GM21528 (cell line): ENCODE data around the gene SELENOO.
"Not testable (repeated sequence)": the region's sequence is repeated elsewhere in the genome, so short reads cannot be mapped to it uniquely, and the experiment has no call there.

Source experiments
- ATAC-seq: cut with Tn5 transposase; IDR thresholded peaks from one replicate; pipeline ENCODE4 v1.9.1; 2021; ENCODE audit warnings: mild to moderate bottlenecking, moderate library complexity; ENCODE audit not compliant: unreplicated experiment, low FRiP score

SELENOO gene

DNA sequence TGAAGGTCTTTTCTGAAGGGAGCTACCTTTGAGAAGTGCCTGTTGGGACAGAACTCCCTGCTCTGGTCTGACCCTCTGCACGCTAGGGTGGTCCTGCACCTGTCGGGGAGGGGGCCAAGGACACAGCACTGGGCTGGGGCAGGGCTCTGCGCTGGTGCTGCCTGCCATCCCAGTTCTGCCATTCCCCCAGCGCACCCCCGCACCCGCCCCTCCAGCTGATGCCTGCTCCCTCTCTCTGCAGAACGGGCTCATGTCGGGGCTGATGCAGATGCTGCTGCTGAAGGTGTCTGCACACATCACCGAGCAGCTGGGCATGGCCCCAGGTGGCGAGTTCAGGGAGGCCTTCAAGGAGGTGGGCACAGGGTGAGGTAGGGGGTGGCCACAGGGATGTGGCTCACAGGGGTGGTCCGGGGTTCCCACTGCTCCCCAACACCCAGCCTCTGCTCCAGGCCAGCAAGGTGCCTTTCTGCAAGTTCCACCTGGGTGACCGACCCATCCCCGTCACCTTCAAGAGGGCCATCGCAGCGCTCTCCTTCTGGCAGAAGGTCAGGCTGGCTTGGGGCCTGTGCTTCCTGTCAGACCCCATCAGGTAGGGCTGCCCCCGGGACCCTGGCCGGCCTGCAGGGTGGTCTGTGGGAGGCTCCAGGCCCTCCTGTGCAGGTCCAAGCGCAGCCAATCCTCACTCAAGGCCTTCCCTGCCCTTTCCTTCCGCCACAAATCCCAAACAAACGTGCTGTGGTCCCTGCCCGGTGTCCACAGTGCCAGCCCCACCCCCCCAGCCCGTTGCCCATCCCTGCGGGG lies 3.6 kb upstream of the SELENOO start:
- no peak for ATAC-seq

DNA sequence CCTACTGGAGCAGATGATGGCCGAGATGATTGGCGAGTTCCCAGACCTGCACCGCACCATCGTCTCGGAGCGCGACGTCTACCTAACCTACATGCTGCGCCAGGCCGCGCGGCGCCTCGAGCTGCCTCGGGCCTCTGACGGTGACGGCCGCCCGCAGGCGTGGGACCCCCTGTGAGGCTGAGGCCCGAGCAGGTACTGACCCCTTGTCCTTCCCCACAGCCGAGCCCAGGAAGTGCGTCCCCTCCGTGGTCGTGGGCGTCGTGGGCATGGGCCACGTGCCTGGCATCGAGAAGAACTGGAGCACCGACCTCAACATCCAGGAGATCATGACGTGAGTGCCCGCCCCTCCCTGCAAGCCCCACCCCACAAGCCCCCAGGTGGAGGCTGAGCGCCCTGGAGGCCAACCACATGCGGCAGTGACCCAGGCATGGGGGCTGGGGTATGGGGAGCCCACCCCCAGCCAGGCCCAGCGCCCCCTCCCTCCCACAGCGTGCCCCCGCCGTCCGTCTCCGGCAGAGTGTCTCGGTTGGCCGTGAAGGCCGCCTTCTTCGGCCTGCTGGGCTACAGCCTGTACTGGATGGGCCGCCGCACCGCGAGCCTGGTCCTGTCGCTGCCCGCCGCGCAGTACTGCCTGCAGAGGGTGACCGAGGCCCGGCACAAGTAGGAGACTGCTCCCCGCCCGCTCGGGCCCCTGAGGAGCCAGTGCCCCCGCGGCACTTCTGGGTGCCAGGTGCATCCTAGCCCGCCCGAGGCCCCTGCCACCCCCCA lies 2.8 kb upstream of the SELENOO start:
- ATAC-seq: no peak

DNA sequence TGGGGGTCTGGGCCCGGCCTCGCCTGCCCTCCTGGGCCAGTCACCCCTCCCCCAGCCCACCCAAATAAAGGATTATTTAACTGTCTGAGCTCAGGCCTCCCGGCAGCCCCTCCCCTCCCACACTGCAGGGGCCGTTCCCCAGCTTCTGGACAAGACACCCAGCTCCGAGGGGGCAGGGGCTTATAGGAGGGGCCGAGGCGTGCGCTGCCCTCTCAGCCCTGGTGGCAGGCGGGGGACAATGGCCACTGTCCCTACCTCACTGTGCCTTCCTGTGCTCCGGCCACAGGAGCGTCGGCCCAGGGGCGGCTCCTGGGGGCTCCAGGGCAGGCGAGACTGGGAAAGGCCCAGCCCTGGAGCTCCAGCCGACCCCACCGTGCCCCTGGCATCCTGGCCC lies 2.2 kb upstream of the SELENOO start:
- ATAC-seq: no peak

DNA sequence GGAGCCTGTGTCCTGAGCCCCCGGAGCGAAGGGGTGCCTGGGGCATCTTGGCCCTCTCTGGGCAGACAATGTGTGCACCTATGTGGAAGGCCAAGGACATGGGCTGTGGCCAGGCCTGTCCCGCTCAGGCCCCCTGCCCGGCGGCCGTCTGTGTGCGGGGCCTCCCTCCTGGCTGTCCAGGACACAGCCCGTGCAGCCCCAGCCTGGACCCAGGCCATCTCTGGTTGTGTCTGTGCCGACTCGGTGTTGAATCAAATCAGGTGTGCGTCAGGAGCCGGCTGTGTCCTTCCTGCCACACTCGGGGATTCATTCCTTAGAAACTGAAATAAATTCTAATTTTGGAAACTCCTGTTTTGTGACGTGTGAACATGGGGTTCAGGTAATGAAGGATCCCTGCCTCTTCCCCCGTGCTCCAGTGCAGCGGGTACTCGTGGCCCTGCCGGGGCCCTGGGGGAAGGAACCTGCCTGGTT lies 1.5 kb upstream of the SELENOO start:
- ATAC-seq: no peak

GRCh38 chr22:50199829-50200460 lies 866 bp upstream of the SELENOO start:
- no peak for ATAC-seq

DNA sequence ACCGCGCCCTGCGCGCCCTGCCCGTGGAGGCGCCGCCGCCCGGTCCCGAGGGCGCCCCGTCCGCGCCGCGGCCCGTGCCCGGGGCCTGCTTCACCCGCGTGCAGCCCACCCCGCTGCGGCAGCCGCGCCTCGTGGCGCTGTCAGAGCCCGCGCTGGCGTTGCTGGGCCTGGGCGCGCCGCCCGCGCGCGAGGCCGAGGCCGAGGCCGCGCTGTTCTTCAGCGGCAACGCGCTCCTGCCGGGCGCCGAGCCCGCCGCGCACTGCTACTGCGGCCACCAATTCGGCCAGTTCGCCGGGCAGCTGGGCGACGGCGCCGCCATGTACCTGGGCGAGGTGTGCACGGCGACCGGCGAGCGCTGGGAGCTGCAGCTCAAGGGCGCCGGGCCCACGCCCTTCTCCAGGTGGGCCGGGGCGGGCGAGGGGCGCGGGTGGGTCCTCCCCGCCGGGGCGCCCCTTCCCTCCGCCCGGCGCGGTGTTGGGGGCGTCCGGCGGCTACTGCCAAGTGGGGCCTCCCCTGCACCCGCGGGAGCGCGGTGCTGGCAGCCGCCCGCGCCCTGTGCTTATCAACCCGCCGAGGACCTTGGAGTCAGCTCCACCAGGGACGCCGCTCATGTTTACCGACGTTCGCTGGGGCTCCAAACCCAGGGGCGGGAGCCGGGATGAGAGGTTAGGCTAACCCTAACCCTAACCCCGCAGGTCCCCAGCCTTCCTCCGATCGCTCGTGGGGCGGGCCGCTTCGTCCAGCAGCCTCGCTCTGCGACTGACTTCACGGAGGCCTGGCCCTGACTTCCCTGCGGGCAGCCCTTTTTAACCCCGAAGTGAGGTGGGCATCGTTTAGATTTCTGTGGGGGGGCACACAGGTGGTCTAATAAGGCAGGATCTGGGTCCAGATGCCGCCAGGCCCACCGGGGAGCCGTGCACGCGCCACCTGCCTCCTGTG lies 649 bp downstream of the SELENOO start:
- peak; percentile 16 for ATAC-seq

DNA sequence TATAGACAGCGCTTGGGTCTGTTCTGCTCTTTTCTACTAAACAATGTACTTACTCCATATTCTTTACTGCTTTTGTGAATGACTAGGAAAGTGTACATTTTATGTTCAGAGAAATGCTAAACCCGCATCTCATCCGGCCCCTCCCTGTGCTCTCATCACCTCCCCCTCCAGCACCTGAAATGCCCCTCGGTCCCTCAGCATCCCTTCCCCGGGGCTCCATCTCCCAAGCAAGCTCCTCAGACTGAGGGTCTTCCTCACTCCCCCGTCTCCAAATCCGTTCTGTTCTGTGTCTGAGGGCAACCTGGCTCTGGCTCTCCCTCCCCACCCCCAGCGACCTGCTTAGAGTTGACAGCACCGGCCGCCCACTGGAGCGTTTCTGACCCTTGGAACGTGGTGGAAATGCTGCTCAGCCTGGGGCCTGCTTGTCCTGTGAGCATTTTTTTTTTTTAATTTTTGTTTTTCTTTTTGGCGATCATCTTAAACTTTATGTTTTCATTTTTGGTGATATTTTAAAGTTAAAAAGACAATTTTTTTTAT lies 1.4 kb downstream of the SELENOO start:
- ATAC-seq: no peak

DNA sequence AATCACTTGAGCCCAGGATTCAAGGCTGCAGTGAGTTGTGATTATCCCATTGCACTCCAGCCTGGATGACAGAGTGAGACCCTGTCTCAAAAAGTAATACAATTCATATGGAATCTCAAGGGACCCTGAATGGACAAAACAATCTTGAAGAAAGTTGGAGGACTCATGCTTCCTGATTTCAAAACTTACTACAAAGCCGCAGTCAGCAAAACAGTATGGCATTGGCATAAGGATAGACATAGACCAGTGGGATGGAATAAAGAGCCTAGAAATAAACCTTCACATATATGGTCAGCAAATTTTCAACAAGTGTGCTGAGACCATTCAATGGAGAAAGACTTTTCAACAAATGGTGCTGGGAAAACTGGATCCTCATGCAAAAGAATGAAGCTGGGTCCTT lies 2.5 kb downstream of the SELENOO start:
- no peak for ATAC-seq

DNA sequence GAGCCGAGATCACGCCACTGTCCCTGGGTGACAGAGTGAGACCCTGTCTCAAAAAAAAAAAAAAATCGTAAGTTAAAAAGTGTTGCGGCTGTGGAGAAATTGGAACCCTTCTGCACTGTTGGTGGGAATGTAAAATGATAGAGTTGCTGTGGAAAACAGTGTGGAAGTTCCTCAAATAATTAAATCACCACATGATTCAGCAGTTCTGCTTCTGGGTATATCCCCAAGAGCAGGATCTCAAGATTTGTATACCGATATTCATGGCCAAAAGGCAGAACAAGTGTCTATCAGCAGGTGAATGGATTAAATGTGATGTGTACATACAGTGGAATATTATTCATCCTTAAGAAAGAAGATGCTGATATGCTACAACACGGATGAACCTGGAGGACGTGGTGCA lies 3.8 kb downstream of the SELENOO start:
- no peak for ATAC-seq

GRCh38 chr22:50204998-50205397 lies 4.2 kb downstream of the SELENOO start:
- not testable (repeated sequence) for ATAC-seq

- ATAC-seq: no peak
These were observed 5.2 kb downstream of the SELENOO start for GRCh38 chr22:50205781-50206569.

- ATAC-seq: no peak
These were observed 5.8 kb downstream of the SELENOO start for GRCh38 chr22:50206599-50206998.

DNA sequence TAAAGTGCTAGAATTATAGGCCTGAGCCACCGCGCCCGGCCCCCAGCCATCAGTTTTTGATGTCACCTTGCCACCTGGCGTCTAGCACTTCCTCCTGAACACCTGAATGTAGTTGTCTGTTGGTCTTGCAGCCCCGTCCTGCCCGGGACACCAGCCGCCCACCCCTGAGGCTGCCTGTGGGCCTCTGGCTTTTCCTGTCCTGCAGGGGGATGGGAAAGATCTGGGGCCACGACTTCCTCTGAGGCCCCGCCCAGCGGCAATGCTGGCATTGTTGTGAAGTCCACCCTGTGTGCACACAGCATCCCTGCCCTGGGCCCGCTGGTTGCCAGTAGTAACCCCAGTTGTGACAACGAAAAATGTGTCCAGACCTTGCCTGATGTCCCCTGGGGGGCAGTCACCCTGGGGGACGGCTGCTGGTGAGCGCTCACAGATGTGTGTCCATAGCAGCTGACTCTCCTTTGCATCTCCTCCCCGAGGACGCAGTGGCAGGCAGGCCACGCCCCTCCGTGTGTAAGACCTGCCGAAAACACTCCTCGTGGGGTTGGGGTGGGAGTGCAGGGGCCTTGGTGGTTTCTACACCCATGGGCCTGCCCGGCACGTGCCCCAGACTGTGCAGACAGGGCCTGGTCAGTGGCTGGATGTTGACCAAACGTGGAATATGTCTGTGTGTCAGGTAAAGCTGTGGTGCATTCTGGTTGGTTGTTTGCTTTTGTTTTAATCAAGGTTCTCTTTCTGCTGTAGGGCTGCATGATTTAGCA lies 6.8 kb downstream of the SELENOO start:
- no peak for ATAC-seq

GRCh38 chr22:50208430-50208938 lies 7.7 kb downstream of the SELENOO start:
- ATAC-seq: no peak

- no peak for ATAC-seq
These were observed 8.4 kb downstream of the SELENOO start for GRCh38 chr22:50208939-50209892.

DNA sequence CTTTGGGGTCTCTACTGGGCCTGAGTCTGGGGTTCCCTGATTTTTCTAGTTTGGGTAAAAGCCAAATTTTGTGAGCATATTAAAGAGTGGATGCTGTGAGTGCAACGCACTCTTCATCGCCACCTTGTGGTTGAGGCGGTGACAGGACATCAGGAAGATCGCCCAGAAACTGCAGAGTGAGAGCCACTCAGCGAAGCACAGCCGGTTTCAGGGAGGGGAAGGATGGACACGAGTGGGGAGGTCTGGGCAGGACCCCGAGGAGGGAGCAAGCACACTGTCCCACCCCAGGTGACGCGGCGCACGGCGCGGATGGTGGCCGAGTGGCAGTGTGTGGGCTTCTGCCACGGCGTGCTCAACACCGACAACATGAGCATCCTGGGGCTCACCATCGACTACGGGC lies 9.1 kb downstream of the SELENOO start:
- ATAC-seq: no peak
